HepG2 (cell line): ENCODE results near the gene CLASP1. TPM values are rescaled to one million over a fixed set of nuclear protein-coding genes. Genes with fewer than 3 reads are reported as not detected.

Experiments
- ATAC-seq: fragments of 200-7000 bp; cut with Tn5 transposase; 3 replicates; pipeline ENCODE4 v1.9.1; 2020; ENCODE audit warnings: mild to moderate bottlenecking, moderate library complexity
- BruUV-seq: library from RNA; stranded (reverse); fragments of 400-500 nt; replicated peaks from 2 replicates; lab custom pipeline; 2021; lab: Mats Ljungman, UMichigan
- CTCF ChIA-PET: fragments of 300-600 bp; formaldehyde crosslinking; extraction: SDS; loops from one replicate; lab custom pipeline; 2021; ENCODE audit warnings: low total read pairs, inconsistent platforms, low intra/inter-chr PET ratio; lab: Yijun Ruan, JAX
- POLR2A ChIA-PET: fragments of 350-600 bp; sonication (Branson Sonifier 250); formaldehyde crosslinking; loops from one replicate; lab custom pipeline; 2020; ENCODE audit warnings: antibody characterized with exemption, inconsistent platforms; lab: Yijun Ruan, JAX
- DNase-seq: peaks from one replicate; pipeline ENCODE4 v3.0.0-alpha.2; 2015; ENCODE audit warnings: low spot score
- FAIRE-seq: peaks from 3 replicates; lab custom pipeline; 2011; peaks lifted over from hg19 to GRCh38; lab: Jason Lieb, UNC
- H2AFZ ChIP-seq: one replicate; pipeline ENCODE4 v1.6.1; 2011; ENCODE audit warnings: low read length, inconsistent platforms
- H3K27ac ChIP-seq: fragments of 300-600 bp; 3 replicates; pipeline ENCODE4 v1.8.0; 2011; ENCODE audit warnings: mixed run types, mild to moderate bottlenecking, mixed read lengths, low read length, inconsistent platforms; ENCODE audit not compliant: insufficient read depth; ENCODE audit errors: extremely low read length
- H3K27me3 ChIP-seq, 2 experiments: fragments of 200-600 bp in 1 of 2; 2 replicates in 1 of 2; 3 replicates in 1 of 2; pipeline versions ENCODE4 v1.6.0 to v1.8.0; 2011; ENCODE audit warnings: low read length in 2 of 2, mild to moderate bottlenecking in 2 of 2, moderate library complexity in 2 of 2, inconsistent platforms in 1 of 2; ENCODE audit not compliant: insufficient read depth in 2 of 2, control insufficient read depth in 1 of 2
- H3K36me3 ChIP-seq, 2 experiments: fragments of 200-600 bp in 1 of 2; replicated peaks in 1 of 2; 2 replicates in 1 of 2; 3 replicates in 1 of 2; pipeline versions ENCODE4 v1.5.1 to v1.8.0; 2011; ENCODE audit warnings: low read length in 2 of 2, inconsistent platforms in 1 of 2; ENCODE audit not compliant: insufficient read depth in 2 of 2, control insufficient read depth in 1 of 2
- H3K4me1 ChIP-seq: 2 replicates; pipeline ENCODE4 v1.5.1; 2012; ENCODE audit warnings: low read length, inconsistent platforms; ENCODE audit not compliant: insufficient read depth
- H3K4me2 ChIP-seq: 2 replicates; pipeline ENCODE4 v1.6.0; 2011; ENCODE audit warnings: low read depth, low read length, inconsistent platforms
- H3K4me3 ChIP-seq, 3 experiments: fragments of 200-600 bp in 1 of 3; sonication (generic), shearing (Covaris generic) in 1 of 3; replicated peaks in 1 of 3; 2 replicates each; pipeline ENCODE4 v1.5.1; 2011 to 2016; ENCODE audit warnings: low read length in 3 of 3, inconsistent platforms in 2 of 3, low read depth in 2 of 3, mild to moderate bottlenecking in 2 of 3, control low read depth in 1 of 3, mixed read lengths in 1 of 3; ENCODE audit not compliant: insufficient read depth in 1 of 3
- H3K79me2 ChIP-seq: one replicate; pipeline ENCODE4 v1.6.1; 2011; ENCODE audit warnings: low read length, inconsistent platforms; ENCODE audit not compliant: insufficient read depth
- H3K9ac ChIP-seq: 2 replicates; pipeline ENCODE4 v1.6.0; 2011; ENCODE audit warnings: mild to moderate bottlenecking, low read depth, low read length, inconsistent platforms; ENCODE audit not compliant: insufficient read depth
- H3K9me3 ChIP-seq: 2 replicates; pipeline ENCODE4 v1.5.1; 2012; ENCODE audit warnings: mild to moderate bottlenecking, low read length
- H4K20me1 ChIP-seq: 2 replicates; pipeline ENCODE4 v1.6.0; 2011; ENCODE audit warnings: inconsistent platforms, mild to moderate bottlenecking, low read length, moderate library complexity; ENCODE audit not compliant: insufficient read depth
- CC2D1A ChIP-seq: sonication (generic); formaldehyde crosslinking; IDR thresholded peaks from 2 replicates; pipeline ENCODE4 v1.8.1; 2023; ENCODE audit warnings: mild to moderate bottlenecking, missing genetic modification reagents
- DNMT1 ChIP-seq: sonication (generic); formaldehyde crosslinking; IDR thresholded peaks from 2 replicates; pipeline ENCODE4 v1.5.1; 2020; ENCODE audit warnings: mild to moderate bottlenecking, missing genetic modification reagents
- MYPOP ChIP-seq: sonication (generic); formaldehyde crosslinking; IDR thresholded peaks from 2 replicates; pipeline ENCODE4 v1.8.1; 2023; ENCODE audit warnings: mild to moderate bottlenecking, moderate library complexity, missing genetic modification reagents
- REST ChIP-seq, 2 experiments: IDR thresholded peaks; 2 replicates each; pipeline ENCODE4 v1.6.1; 2011 to 2012; ENCODE audit warnings: low read length in 2 of 2, borderline replicate concordance in 1 of 2, low read depth in 1 of 2, mild to moderate bottlenecking in 1 of 2, moderate library complexity in 1 of 2
- TARDBP ChIP-seq: sonication (generic); formaldehyde crosslinking; IDR thresholded peaks from 2 replicates; pipeline ENCODE4 v1.8.0; 2022; ENCODE audit warnings: mild to moderate bottlenecking, missing genetic modification reagents
- YEATS2 ChIP-seq: sonication (generic); formaldehyde crosslinking; IDR thresholded peaks from 2 replicates; pipeline ENCODE4 v1.4.0; 2020; ENCODE audit warnings: missing genetic modification reagents, borderline replicate concordance
- ZNF549 ChIP-seq: sonication (generic); formaldehyde crosslinking; IDR thresholded peaks from 2 replicates; pipeline ENCODE4 v1.5.0; 2020; ENCODE audit warnings: missing genetic modification reagents
- WGBS: methylation state at CpG from one replicate; pipeline ENCODE4 v1.1.6; 2017; ENCODE audit warnings: low lambda C conversion rate; 5-methylcytosine and 5-hydroxymethylcytosine counted together
- in situ Hi-C: cut with HindIII; loops from 2 replicates; pipeline ENCODE4 v1.10.0; 2017; ENCODE audit warnings: low pct_unique_long_range_greater_than_20kb; ENCODE audit not compliant: extremely low pct_ligation_motif_present
- intact Hi-C: fragments of 100-400 bp; cut with micrococcal nuclease; formaldehyde crosslinking; loops from one replicate; pipeline ENCODE4 v1.10.0; 2022; ENCODE audit not compliant: unreplicated experiment
- polyA plus RNA-seq, 8 experiments: library from polyadenylated mRNA; depleted of rRNA in 3 of 8; stranded (reverse) in 7 of 8; unstranded in 1 of 8; fragments of >200 nt; fragmentation: Illumina TruSeq in 4 of 8; extraction: Trizol in 4 of 8; gene quantifications; 2 replicates each; pipeline versions ENCODE4 v1.2.1 to v1.2.3, GENCODE V29; 2011 to 2016; ENCODE audit warnings: low read depth in 4 of 8, missing spikeins in 1 of 8, mixed read lengths in 1 of 8; ENCODE audit not compliant: insufficient read depth in 1 of 8
- total RNA-seq, 5 experiments: library from RNA; depleted of rRNA; stranded (reverse); fragments of >200 nt; fragmentation: Illumina TruSeq; extraction: Trizol; gene quantifications; 2 replicates each; pipeline ENCODE4 v1.2.3, GENCODE V29; 2016; ENCODE audit warnings: low read depth in 1 of 5
- TF ChIP-seq, protein P1 (sequence below): sonication (generic); formaldehyde crosslinking; IDR thresholded peaks from 2 replicates; pipeline ENCODE4 v1.5.0; 2020; ENCODE audit warnings: mild to moderate bottlenecking, low read depth, missing genetic modification reagents, borderline replicate concordance

CLASP1 gene
- total and polyA plus RNA-seq, 2 of the 13 experiments (the other 11 are each of a cell fraction or from before 2014, with no cell fraction given) = 11.7 to 47.9 TPM

GRCh38 chr2:121664713-121665112 is 15.5 kb upstream of the CLASP1 start:
- Histone ChIP-seq H3K27me3 (no peaks in the 10 kb centered on the region), H3K27ac (no peak overlapping the region), H3K9me3 (no peaks in the 10 kb centered on the region), H4K20me1 (no peaks in the 10 kb centered on the region), H3K79me2 (no peaks in the 10 kb centered on the region), H3K4me2 (no peak overlapping the region), H2AFZ (no peak overlapping the region), H3K4me3 (no peak overlapping the region), H3K4me1 (peaks cover 24% of the 10 kb centered on the region)
- WGBS = 98% methylated on average over 4 of the region's 4 CpGs
- DNase-seq = no peak
- FAIRE-seq = no peak
- ChIA-PET POLR2A (interaction anchor here (0.8 to 3.7 kb wide), 2 partner anchors 15 to 20 kb away, joined by 7 to 36 read pairs; partner anchors contain the start of gene CLASP1), CTCF (no interaction called here)
- no peak for ATAC-seq
- no TSS peak for BruUV-seq
- in situ Hi-C loops = no loop called here
- TF ChIP-seq REST (IDR thresholded peaks at IDR 0.05; ENCODE audit: borderline replicate concordance in 1 of 2, low read depth in 1 of 2, low read length in 2 of 2) (no peak), MYPOP (CRISPR knock-in tag) (no peak), YEATS2 (no peak), TARDBP (CRISPR knock-in tag) (no peak), ZNF549 (CRISPR knock-in tag) (no peak), DNMT1 (no peak), CC2D1A (CRISPR knock-in tag) (no peak)
- TF ChIP-seq, protein P1, sequence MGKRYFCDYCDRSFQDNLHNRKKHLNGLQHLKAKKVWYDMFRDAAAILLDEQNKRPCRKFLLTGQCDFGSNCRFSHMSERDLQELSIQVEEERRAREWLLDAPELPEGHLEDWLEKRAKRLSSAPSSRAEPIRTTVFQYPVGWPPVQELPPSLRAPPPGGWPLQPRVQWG (CRISPR knock-in tag) = no peak
- TF ChIP-seq, all 625 proteins: peak for 0
- H3K36me3 ChIP-seq = no peaks in the 10 kb centered on the region
- H3K9ac ChIP-seq = no peak overlapping the region
- intact Hi-C loops = no loop called here
